GM21515 (cell line): ENCODE data around the gene COL4A2.

Source experiments
- ATAC-seq: cut with Tn5 transposase; IDR thresholded peaks from one replicate; pipeline ENCODE4 v1.9.1; 2021; ENCODE audit not compliant: unreplicated experiment

COL4A2 gene

DNA sequence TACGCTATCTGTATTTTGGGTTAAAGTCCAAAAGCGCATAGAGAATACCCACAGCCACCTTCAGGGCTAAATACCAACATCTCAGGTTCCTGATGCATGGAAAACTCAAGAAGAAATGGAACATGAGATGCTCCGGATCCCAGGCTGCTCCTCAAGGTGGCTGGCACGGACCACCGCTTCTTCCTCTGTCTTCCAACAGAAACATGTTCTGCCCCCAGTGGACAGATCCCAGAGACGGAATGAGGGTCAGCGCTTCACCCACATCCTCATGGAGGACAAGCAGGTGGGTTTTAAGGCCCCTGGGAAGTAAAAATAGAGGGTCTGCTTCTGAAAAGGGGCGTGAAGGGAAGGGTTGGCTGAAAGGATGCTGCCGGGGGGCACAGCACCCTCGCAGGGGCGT is 17.4 kb upstream of the COL4A2 start:
- ATAC-seq, result no peak

DNA sequence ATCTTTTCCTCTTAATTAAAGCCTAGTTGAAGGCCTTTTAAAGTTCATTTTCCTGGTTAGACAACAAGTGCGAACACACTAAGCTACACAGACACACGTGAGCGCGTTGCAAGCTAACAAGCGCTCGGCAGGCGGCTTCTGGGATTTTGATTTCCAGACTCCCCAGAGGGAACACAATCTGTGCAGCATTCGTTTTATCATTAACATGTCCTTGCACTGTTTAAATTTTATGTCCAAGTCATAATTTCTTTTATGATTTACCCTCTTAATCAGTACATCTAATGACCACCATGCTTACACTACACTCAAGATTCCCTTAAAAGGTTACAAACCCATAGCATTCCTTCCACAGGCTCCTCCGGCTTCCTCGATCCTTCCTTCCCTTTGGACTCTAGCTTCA is 16.9 kb upstream of the COL4A2 start:
- ATAC-seq, result no peak

DNA sequence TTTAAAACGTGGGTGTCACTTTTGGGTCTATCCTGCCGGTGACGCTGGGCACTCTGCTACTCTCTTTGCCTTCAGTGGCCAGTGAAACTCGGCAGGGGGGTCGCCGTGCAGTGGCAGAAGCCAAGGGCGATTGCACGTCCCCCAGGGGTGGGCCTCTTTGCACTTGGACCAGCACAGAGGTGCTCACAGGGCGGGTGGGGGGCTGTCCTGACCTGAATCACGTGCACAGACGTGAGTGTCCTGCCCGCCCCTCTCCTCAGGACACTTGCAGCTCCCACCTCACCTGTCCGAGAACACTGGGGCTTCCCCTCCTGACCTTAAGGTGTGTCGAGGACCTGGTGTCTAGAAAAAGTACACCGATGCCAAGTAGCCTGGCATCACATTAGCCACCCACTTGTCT is 16.3 kb upstream of the COL4A2 start:
- ATAC-seq, result no peak

DNA sequence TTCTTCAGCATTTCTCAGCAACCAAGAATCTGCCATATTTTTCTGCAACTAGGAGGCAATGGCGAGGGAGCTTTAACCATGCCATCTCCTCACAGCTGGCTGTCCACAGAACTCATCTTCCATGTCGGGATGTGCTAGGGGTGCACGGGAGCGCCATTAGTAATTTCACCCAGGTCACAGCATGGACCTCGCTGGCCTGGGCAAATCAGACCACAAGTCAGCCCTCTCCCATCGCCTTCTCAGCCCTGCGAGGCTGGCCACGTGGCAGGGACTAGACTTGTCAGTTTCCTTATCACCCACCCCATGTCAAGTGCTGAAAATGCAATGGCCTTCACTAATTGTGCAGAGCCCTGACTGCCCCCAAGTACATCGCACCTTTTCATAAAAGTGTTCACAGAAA is 15.8 kb upstream of the COL4A2 start:
- ATAC-seq, result no peak

DNA sequence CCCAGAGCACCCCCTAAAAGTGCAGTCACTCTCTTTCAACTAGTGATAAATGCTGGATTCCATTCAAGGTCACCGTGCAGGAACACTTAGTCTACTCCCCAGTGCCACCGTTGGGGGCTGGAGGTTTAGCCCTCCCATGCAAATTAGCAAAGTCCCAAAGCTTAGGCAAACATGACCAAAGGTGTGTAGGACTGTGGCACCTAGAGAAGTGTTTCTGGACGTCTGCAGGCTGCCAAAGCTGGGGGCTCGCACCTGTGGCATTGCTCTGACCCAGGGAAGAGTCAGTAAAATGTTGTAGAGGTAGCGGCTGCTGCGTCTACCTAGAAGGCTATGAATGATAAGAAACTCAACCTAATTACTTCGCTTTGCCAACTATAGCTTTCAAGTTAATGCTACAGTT is 14.0 kb upstream of the COL4A2 start:
- ATAC-seq, result no peak

DNA sequence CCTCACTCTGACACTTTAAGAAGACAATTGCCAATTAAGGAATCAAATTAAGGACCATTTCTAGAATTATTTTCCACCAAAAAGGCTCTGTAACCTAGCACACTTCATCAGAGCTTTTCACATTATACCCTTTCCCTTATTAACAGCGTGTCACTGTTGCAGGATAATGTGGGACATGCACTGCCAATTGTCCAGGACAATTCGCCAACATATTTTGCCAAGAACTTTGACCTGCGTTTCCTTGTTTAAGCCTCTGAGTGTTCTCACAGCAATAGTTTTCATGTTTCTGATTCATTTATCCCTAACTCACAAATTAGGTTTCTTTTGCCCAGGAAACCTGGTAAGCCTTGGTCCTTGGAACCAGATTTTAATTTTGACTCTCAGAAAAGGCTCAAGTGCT is 13.4 kb upstream of the COL4A2 start:
- no peak for ATAC-seq

DNA sequence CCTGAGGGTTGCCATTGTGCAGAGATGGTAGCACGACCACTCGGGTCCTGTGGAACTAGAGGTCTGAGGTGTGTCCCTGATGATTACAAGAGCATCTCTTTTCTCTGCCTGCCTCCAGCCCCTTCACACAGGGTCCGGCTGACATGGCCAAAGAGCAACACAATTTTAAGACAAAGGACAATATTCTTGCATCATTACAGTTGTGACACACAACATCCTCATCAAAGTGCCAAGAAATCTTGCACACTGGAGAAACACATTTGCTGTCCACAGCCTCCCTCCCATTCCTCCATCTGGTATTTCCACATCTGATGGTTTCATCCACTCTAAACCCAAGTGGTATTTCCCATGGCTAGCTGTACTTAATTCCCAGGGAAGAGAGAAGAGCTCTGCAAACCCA is 12.9 kb upstream of the COL4A2 start:
- no peak for ATAC-seq

DNA sequence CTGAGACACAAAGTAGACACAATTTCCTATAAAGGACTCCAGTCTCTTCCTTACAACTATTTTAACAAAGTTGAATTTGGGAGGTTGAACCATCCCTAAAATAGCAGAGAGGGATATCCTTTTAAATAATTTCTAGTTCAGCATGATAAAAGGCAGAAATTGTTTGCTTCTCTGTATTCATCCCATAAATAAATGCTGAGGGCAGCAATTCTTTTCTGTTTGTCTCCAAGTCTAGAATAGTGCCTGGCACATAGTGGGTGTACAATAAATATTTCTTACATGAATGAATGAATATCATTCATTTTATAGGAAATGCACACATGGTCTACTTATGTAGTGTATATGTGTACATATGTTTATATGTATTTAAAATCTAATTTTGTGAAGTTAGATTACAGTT is 12.5 kb upstream of the COL4A2 start:
- ATAC-seq, result no peak

DNA sequence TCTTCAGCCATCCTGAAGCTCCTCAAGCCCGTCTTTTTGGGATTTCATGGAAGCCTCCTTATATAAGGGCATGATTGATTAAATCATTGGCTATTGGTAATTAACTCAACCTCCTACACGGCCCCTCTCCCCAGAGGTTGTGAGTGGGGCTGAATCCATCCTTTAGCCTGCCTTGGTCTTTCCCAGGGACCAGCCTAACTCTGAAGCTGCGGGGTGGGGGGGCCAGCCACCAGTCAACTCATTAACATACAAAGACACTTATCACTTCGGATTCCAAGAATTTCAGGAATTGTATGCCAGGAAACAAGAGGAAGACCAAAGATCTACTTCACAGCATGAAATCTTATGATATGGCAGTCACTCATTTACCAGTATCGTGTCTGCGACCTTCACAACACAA is 10.1 kb upstream of the COL4A2 start:
- ATAC-seq, result no peak

DNA sequence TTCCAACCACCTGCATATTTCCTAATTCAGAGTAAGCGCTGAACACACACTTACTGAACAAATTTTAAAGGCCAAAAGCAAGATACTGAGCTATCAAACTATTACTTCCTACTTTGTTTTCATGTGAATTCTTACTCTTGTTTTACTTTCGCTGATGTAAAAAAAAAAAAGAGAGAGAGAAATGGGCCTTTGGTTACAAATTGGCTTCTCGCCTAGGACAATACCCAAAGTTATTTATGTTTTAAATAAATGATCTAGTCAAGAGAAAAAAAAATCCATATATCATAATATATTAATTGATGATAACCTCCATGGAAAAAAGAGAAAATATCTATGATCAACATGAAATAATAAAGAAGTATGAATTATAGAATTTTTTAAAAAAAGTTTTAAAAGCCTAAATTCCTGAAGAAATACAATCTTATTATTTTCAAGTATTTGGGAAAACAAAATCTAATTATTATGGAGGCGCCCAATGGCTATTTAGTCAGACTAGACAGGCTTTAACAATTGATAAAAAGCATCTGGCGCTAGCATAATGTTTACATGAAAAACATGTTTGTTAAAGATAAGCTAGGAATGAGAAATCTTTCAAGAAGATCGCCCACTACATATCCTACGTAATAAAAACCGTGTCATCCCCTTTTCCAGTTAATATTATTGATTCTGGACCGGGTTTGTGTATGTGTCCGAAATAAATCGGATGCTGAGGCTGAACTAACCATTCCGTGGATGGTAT is 9.1 kb upstream of the COL4A2 start:
- no peak for ATAC-seq

DNA sequence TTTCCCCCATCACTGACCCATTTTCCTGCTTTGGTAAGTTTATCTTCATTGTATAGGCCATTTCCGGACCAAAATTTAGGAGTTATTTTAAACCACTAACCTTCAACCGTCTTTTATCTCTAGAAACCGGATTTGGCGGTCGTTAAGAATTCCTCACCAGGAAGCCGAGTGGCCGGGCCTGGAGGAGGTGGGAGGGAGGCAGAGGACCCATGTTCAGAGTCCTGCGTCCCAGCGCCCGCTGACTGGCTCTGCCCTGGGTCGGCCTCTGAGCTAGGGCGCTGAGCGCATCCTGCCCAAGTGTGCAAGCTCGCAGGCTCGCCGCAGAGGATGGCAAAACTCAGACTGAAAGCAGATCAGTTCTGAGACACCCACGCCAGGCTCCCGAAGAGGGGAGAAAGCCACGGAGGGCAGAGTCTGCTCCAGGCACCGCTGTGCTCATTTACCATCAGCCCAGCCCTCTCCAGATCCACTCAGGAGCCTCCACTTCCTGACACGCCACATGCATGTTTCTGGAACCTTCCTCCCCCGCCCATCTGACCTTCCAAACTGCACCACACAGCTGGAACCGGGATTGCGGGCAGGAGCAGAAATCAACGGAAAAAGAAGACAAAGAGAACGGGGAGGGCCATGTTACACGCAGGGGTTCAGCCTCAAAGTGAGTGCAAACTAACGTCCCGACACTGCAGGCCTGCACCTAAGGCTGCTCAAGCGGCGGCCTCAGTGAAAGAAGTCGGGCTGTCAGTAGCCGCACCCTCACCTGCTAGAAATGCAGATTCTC is 8.4 kb upstream of the COL4A2 start:
- no peak for ATAC-seq

DNA sequence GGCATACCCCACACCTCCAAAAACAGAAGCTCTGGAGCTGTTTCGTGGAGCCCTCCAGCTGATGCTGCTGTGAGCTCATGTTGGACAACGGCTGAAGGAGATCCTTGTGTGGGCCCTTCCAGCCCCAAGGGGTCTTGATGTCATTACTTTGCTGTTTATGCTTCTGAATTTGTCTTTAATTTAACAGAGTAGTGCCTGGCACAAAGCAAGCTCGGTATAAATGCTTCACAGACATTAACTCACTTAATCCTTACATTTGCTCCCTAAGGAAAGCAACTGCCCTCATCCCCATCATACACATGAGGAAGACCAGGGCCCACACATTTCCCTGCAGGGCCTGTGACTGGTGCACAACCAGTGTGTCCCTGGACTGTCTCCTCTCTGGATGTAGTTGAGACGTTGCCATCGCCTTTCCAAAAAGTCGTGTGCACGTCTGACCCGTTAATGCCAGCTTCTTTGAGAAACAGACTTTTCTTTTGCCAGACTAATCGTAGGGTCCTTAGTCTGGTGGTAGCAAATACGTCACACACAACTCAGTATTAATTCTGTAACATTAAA is 7.7 kb upstream of the COL4A2 start:
- ATAC-seq, result no peak

DNA sequence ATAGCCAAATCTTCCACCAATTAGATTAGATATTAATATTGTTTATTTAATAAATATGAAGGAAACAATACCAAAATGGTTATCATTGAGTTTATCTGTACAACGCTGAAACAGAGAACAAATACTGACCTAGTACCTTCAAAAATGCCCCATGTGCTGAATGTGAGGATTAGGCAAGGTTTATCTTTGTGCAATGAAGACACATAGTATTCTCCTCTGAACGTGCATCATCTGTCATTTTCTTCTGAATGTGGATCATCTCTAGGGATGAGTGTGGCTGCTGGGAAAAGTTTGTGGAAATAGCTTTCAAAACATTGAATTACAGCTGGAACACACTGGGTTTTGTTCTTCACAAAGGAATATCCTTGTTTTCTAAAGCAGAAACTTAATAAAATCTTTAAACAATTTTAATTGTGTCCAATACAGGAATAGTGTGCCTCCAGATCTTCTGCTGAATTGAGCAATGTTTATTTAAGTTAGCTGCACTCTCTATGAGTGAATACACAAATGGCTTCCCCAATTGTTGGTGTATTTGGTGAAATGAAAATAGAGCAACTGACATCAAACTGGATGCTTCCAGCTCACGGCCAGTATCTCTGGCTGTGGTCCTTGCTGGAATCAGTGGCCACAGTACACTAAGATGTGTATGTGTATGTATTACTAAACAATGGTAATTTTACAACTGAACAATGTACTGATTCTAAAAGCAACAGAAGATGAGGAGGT is 6.8 kb upstream of the COL4A2 start:
- ATAC-seq, result no peak

DNA sequence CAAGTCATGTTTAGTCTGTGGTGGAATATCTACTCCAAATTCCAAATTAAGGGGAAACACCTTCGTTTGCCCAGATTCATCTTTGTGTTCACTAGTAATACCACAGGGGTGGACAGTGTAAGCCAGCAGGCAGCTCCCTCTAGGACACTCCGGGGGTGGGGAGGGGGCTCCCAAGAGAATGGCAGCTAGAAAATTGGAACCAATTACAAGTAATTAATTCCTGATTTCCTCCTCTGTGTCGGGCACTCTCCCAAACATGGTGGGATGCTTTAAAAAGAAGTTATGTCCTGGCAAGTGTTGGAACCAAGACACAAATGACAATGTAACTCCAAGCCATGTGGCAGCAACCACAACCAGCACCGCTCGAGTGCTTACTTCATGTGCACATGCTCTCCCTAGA is 6.0 kb upstream of the COL4A2 start:
- ATAC-seq, result no peak

DNA sequence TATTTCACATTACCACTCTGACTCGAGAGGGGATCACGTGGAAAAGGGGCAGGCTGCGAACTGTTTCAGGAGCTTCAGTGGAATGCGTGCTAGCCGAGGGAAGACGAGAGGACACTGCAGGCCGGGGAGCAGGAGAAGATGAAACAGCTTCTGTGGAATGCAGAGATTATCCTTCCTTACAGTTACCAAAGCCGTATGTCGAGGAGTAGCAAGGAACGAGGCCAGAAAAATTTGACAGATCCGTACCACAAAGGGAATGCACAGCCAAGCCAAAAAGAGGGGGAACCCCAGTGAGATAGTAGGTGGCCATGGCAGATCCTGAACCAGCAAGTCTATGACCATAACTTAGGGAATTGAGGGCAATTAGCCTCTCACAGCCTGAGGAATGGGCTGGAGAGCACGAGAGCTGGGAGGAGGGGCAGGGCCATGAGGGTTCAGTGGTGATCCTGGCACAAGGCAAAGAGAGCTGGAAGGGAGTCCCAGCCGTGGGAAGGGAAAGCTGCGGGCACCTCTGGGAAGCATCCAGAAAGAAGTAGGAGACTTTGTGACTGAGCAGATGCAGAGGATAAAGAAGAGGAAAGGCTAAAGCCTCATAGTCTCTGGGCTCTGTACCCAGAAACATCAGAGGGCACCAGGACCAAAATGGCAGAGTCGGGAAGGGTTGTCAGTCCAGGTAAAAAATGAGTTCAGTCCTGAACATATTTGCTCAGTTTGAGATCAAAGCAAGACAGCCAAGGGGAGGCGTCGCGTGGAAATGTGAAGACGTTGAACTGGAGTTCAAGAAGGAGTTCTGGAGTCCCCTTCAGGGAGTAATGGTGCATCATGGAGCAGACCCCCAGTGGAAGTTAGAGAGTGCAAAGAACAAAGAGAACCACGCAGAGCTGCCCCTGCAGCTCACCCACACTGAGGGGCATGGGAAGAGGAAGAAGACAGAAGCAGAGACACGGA is 5.2 kb upstream of the COL4A2 start:
- ATAC-seq, result no peak

DNA sequence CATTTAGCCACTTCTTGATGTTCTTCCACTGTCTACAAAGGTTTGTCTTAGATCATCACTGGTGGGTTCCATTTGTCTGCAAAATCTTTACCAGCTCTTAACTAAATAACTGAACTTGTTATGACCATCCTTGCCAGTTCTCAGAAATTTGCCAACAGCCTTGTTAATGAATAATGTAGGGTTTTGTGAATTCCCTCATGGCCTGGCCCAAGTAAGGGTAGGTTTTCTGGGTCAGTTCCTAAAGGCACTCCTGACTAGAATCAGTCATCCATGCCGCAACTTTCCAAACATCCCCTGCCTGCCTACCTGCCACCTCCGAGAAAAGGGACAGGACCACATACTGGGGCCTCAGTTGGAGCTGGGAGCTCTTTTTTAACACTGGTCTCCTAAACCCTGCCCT is 4.1 kb upstream of the COL4A2 start:
- ATAC-seq, result no peak

DNA sequence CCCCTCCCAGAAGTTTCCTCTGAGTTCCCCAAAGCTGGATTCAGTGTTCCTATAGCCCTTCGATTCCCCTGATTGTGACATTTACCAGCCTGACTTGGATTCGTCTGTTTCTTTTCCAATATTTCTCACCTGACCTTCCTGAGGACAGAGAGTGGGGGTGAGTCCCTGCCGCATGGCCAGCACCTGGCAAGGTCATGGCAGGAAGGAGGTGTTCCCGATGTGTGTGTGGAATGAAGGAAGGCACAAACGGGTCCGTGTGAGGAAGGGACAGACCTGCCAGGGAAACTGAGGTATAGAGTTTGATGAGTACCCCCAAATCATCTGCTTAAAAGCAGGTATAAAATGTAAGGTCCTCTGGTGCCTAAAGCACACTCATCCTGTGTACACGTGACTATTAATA is 3.4 kb upstream of the COL4A2 start:
- ATAC-seq, result no peak

DNA sequence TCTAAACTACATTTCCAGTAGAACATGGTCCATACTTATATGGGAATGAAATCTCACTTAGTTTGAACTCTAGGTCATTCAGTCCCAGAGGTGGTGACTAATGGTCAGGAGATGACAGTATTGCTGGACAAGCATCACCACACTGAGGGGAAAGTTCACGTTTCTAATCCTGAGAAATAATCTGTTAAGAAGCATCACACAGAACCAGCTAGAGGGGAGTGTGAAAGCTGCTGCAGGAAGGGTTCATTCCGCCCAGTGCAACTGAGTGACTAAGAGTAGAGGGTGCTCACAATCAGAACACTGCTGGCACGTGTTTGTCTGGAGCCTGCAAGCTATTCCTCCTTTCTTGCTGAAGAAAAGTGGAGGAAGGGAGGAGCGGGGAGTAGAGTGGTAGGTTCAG is 2.8 kb upstream of the COL4A2 start:
- no peak for ATAC-seq

DNA sequence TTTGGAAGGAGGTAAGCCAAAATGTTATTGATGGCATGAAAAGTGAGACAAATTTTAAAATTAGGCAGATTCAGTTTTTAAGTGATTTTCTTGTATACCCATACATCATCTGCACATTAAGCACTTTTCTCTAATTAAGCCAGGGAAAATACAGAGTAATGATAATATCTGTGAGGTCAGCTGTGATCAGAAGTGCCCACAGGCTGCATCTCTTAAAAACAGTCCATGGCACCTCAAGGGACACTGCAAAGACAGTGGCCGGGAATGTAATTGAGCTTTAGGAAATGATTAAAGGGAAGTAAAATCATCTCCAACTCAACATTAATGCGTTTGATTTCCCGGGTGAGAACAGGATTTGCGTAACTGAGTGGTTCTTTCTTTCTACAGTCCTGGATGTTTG is 2.1 kb upstream of the COL4A2 start:
- no peak for ATAC-seq

DNA sequence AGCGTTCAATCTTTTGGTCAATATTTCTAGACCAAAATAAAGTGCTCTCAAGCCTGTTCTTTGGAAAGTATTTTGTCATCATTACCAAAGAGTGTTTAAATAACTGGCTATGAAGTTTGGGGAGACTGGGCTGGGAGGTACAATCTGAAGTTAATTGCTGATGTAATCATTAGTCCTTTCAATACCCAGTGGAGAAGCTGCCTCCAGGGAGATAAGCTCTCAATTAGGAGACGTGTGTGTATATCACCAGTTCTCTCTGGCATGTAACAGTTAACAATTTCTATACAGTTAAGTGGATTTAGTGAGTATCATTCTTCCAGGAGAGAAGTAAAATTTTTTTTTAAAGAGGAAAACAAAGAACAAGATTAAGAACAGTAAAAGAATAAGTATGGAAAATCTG is 1.5 kb upstream of the COL4A2 start:
- ATAC-seq, result no peak

DNA sequence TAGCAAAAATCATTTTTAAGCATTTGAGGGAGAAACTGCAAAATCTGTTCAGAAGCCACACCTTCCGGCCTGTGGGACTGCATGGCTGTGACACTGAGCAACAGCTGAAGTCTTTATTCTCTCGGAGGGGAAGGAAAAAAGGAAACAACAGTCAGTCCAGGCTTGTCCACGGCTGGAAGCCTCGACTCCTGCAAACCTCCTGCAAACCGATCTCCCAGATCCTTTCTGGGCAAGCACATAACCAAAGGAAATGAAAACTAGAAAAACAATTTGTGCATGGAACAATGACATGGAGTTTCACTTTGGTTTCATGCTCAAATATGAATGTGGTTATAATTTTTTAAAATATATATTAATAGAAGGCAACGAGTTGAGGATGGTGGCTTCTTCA is 1.1 kb upstream of the COL4A2 start:
- ATAC-seq, result no peak
